ENCODE data around the gene GSG1L. TPM values are rescaled to one million over a fixed set of nuclear protein-coding genes. Genes with fewer than 3 reads are reported as not detected.

Gene GSG1L
- total RNA-seq, 4 donors from 2014 or later: not detected

DNA sequence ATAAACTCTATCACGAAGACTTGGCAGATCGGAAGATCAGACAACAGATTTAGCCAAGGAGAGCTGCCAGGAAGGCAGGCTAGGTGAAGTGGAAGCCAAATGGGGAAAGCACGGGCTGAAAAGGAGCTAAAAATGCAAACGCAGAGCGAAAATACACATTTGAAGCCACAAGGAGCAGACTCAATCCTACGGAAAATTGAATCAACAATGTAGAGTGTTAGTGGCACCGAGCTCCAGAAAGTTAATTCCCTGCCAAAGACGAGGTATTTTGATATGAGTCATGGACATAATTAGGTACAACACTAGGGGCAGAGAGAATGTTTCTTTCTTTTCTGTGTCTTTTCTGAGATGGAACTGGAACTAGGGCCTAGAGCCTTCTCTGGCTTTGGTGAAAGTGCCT is 20.7 kb downstream of the GSG1L start:
- DNase-seq (ENCODE audit: low spot score): no peak
- no peak for ATAC-seq (ENCODE audit: low FRiP score)
- TF ChIP-seq, protein P1, sequence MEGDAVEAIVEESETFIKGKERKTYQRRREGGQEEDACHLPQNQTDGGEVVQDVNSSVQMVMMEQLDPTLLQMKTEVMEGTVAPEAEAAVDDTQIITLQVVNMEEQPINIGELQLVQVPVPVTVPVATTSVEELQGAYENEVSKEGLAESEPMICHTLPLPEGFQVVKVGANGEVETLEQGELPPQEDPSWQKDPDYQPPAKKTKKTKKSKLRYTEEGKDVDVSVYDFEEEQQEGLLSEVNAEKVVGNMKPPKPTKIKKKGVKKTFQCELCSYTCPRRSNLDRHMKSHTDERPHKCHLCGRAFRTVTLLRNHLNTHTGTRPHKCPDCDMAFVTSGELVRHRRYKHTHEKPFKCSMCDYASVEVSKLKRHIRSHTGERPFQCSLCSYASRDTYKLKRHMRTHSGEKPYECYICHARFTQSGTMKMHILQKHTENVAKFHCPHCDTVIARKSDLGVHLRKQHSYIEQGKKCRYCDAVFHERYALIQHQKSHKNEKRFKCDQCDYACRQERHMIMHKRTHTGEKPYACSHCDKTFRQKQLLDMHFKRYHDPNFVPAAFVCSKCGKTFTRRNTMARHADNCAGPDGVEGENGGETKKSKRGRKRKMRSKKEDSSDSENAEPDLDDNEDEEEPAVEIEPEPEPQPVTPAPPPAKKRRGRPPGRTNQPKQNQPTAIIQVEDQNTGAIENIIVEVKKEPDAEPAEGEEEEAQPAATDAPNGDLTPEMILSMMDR (IDR thresholded peaks at IDR 0.05): no peak

GRCh38 chr16:28041615-28042014 is 21.9 kb downstream of the GSG1L start:
- no peak for ATAC-seq (ENCODE audit: low FRiP score)
- DNase-seq (ENCODE audit: low spot score): no peak
- TF ChIP-seq, protein P1 (IDR thresholded peaks at IDR 0.05): no peak

DNA sequence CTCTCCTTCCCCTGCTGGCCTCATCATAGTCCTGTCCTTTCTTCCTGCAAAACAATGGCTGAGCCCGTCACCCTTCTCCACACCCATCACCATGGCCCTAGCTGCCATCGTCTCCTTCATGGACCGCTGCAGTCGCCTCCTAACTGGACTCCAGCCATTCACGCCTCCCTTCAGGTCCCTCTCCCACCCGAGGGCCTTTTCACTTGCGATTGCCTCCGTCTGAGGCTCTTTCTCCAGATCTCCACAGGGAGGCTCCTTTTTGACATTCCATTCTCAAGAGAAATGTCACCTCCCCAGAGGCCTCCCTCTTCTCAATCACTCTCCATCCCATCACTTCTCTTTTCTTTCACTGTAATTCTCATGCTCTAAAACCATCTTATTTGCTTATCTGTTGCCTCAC is 23.5 kb downstream of the GSG1L start:
- ATAC-seq (ENCODE audit: low FRiP score) (no peak), DNase-seq (ENCODE audit: low spot score) (no peak)
- TF ChIP-seq, protein P1 (IDR thresholded peaks at IDR 0.05): no peak

DNA sequence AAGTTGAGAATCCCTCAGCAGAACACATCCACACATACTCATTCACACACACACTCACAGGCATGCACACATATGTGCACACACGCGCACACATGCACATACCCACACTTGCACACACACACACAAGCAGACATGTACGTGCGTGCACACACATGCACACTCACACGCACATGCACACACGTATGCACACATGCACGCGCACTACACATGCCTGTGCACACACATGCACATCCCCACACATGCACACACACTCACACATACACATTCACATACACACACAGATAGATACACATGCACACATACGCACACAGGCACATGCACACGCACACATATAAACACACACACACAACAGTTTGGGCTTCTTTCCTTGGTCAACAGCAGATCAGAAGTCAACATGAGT is 24.0 kb downstream of the GSG1L start:
- DNase-seq (ENCODE audit: low spot score) (no peak), ATAC-seq (ENCODE audit: low FRiP score) (no peak)
- TF ChIP-seq, protein P1 (IDR thresholded peaks at IDR 0.05): no peak

DNA sequence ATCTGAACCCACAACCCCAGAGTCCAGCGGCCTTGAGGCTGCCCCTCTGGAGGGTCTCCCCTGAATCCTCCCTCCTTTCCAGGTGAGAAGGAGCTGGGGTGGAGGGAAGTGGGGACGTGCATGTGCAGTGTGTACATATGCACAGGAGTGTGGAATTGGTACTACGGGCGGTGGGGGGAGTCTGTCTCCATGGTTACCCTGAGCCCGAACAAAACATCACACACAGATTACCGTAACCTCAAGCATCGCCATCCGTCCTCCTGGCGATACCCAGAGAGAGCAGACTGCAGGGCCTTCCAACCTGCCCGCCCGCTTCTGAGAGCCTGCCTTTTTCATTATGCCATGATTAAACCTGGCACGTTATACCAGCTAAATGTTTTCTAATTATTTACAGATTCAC is 25.1 kb downstream of the GSG1L start:
- TF ChIP-seq, protein P1 (IDR thresholded peaks at IDR 0.05): no peak
- ATAC-seq (ENCODE audit: low FRiP score): no peak

DNA sequence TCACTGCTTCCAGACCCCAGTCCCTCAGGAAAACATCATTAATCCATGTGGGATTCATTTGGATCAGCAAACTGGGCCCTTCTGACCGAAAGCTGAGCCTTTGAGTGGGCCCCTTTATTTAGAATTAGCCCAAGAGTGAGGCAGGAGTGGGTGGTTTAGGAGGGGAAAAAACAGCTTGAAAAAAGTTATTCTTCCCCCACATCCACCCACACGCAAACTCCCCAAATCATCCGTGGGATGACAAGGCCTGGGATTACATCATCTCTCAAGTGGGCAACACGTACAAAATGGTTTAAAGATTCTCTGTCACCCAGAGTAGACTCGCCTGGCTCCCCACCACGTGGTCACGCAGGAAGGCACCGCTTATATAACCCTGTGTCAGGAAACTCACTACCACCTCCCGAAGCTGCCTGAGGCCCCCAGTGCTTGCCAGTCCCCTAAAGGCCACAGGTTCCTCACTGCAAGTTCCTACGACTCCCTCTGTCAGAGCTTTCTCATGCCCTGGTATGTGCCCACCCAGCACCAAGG is 27.6 kb downstream of the GSG1L start:
- DNase-seq (ENCODE audit: low spot score) (no peak), ATAC-seq (ENCODE audit: low FRiP score) (no peak)
- TF ChIP-seq, protein P1 (IDR thresholded peaks at IDR 0.05): no peak

More for the DNA sequence above, 25.1 kb downstream of the GSG1L start:
- DNase-seq (ENCODE audit: low spot score): no peak

GRCh38 chr16:28033870-28034269 is 29.6 kb downstream of the GSG1L start:
- DNase-seq (ENCODE audit: low spot score): no peak
- TF ChIP-seq, protein P1 (IDR thresholded peaks at IDR 0.05): no peak
- no peak for ATAC-seq (ENCODE audit: low FRiP score)

Data from omental fat pad (tissue), 4 donors.